GM12872 (cell line): Measurements from ENCODE around the gene UNC79.

Experiments
- TF ChIP-seq, protein P1 (sequence below): IDR thresholded peaks from 3 replicates; pipeline ENCODE4 v1.5.1; 2011; ENCODE audit warnings: low read depth, mild to moderate bottlenecking, low read length, moderate library complexity; ENCODE audit not compliant: insufficient read depth

Gene UNC79

DNA sequence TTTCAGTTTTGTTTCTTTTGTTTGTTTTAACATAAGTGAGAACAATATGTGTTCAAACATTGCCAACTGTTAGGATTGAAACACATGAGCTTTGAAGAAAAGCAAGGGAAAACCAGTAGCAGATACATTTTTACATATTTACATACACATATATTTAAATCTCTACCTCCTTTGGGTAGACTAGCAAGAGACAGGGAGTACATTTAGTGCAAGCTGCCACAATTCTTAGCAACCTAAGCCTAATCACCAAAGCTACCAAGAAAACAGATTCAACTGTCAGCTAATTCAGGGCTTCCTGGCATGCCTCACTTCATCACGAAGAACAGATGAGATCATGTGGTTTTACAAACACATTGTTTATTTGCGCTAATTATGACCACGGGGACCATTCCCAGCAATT is 214.5 kb downstream of the UNC79 start:
- TF ChIP-seq, protein P1, sequence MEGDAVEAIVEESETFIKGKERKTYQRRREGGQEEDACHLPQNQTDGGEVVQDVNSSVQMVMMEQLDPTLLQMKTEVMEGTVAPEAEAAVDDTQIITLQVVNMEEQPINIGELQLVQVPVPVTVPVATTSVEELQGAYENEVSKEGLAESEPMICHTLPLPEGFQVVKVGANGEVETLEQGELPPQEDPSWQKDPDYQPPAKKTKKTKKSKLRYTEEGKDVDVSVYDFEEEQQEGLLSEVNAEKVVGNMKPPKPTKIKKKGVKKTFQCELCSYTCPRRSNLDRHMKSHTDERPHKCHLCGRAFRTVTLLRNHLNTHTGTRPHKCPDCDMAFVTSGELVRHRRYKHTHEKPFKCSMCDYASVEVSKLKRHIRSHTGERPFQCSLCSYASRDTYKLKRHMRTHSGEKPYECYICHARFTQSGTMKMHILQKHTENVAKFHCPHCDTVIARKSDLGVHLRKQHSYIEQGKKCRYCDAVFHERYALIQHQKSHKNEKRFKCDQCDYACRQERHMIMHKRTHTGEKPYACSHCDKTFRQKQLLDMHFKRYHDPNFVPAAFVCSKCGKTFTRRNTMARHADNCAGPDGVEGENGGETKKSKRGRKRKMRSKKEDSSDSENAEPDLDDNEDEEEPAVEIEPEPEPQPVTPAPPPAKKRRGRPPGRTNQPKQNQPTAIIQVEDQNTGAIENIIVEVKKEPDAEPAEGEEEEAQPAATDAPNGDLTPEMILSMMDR: no peak

DNA sequence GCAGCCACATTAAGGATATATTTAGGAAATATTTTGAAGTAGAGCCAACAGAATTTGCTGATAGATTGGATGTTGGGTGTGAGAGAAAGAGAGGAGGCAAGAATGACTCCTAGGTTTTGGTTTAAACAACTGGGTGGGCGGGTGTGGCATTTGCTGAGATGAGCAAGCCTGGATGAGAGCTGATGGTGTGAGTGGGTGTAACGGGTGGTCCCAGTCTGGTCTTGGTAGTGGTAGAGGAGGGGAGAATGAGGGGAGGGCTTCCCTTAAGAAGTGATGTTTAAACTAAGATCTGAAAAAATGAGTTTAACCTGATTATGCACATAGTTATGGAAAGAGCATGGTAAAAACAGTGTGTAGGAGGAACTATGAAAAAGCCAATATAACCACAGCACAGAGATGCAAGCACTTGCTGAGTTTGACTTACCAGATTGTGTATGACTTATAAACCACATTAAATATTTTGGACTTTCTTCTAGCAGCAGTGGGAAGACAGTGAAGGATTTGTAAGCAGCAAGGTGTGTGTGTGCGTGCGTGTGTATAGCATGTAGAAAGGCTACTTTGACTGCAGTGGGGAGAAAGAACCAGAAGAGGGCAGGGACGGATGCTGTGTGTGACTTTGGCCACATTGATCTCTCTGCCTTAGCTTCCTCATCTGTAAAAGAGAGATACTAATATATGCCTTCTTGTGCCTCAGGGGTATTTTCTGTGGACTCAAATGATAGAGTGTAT is 217.9 kb downstream of the UNC79 start:
- TF ChIP-seq, protein P1: peak; percentile 62

DNA sequence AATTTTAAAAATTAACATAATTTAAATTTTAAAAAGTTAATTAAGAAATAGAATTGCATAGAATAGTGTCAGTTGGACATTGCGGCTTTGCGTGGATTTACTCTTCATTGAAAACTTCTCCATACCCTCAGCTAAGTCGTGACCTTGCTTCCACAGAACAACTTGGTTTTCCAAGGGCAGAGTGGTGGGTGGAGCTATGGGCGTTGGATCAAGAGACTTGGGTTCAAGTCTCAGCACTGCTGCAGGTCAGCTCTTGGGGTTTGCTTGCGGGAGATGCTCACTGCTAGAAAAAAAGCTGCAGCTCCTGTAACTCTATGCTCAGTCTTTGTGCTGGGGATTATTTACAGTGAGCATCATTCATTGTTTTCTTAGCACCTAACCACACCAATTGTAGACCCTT is 223.9 kb downstream of the UNC79 start:
- TF ChIP-seq, protein P1: no peak

DNA sequence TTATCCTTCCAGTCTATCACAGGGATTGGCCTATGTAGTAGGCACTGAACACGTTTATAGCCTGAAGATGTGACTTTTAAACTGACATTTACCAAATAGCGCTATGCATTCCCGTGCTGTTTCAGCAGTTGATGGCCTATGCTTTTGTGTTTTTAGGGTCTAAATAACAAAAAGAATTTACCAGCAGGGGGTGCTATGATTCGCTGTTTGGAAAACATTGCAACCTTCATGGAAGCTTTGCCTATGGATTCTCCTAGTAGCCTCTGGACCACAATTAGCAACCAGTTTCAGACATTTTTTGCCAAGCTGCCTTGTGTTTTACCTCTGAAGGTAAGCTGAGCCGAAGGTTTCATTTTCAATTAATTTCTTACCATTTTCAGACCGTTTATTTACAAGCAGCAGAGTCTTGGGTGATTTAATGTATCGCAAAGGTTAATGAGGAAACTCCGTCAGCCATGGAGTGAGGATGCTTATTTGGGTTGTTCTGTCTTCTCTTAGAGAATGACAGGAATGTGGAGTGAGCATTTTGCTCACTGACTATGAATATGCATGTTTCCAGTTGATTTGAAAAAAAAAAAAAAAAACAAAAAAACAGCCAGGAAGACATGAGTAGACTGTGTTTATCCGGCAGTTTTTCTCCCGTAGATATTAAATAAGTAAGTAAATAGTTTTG is 224.5 kb downstream of the UNC79 start:
- TF ChIP-seq, protein P1: peak; percentile 59

DNA sequence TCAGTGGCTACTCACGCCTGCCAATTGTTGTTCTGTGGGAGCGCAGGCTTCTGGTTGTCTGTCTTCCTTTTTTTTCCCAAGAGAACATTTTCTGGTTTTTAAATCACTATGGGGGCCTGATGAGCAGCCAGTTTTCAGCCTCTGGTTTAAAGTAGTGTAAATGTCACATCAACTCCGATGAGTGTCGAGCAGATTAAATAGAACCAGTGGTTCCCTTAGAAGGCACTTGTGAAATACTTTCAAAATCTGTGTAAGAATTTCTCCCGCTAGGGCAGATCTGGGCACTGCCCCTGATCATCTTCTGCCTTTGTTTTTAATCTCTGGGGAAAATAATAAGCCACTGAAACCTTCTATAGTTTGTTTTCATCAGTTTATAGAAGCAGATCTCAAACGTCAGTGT is 227.1 kb downstream of the UNC79 start:
- TF ChIP-seq, protein P1: no peak

DNA sequence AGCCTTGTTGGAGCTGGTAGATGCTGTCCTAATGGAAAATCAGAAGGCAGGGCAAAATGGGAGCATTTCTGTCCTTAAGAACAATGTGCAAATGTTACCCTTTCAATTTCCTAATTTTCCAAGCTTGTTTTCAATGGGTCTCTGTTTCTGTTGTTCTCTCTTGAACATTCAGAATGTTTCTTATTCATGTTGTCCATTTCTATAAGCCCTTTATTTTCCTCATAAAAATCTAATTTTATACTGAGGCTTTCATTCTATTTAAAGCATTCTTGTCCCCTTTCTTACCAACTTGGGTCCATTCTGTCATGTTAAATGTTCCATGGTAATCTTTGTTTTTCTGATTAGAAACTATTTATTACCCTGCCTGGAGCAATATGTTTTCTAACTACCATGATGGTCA is 232.6 kb downstream of the UNC79 start:
- TF ChIP-seq, protein P1: no peak

DNA sequence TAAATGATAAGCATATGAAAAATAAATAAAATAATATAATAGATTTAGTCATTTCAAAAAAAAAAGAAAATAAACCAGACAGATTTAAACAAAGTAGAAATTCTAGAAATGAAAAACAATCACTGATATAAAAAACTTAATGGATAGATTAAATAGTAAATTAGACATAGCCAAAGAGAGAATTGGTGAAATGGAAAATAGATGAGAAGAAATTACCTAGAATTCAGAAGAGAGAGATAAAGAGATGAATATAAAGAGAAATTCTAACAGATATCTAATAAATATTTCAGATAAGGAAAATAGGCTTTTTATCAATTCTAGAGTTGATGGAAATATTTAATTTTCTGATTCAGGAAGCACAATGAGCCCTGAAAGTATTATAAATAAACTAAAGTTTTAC is 234.4 kb downstream of the UNC79 start:
- TF ChIP-seq, protein P1: no peak
